Endothelial cell of umbilical vein (primary cell): ENCODE data around the gene HP1BP3.

ENCODE experiments used
- CTCF ChIP-seq, 2 donors: IDR thresholded peaks; 1 replicate in 1 of 2; 2 replicates in 1 of 2; pipeline ENCODE4 v1.5.1; 2011; ENCODE audit warnings: low read length in 2 of 2, mild to moderate bottlenecking in 2 of 2, moderate library complexity in 2 of 2, control low read depth in 1 of 2, inconsistent platforms in 1 of 2, low read depth in 1 of 2; ENCODE audit not compliant: insufficient read depth in 1 of 2; ENCODE audit errors: extremely low read depth in 1 of 2
- EZH2 ChIP-seq: IDR thresholded peaks from 2 replicates; pipeline ENCODE4 v1.6.1; 2012; ENCODE audit warnings: borderline replicate concordance, low read depth, mild to moderate bottlenecking, moderate library complexity, low read length, inconsistent platforms; ENCODE audit not compliant: severe bottlenecking
- FOS ChIP-seq: IDR thresholded peaks from 2 replicates; pipeline ENCODE4 v1.6.1; 2011; ENCODE audit warnings: mild to moderate bottlenecking, low read length, moderate library complexity, borderline replicate concordance; ENCODE audit not compliant: insufficient read depth
- POLR2A ChIP-seq: IDR thresholded peaks from 2 replicates; pipeline ENCODE4 v1.6.1; 2012; ENCODE audit warnings: low read depth, mild to moderate bottlenecking, control low read depth, low read length
- POLR2AphosphoS5 ChIP-seq: IDR thresholded peaks from 2 replicates; pipeline ENCODE4 v1.6.1; 2012; ENCODE audit warnings: low read depth, mild to moderate bottlenecking, control low read depth, low read length, moderate library complexity; ENCODE audit not compliant: insufficient read depth
- TF ChIP-seq, protein P1 (sequence below): IDR thresholded peaks from 2 replicates; pipeline ENCODE4 v1.6.1; 2011; ENCODE audit not compliant: insufficient read depth, insufficient read length

DNA sequence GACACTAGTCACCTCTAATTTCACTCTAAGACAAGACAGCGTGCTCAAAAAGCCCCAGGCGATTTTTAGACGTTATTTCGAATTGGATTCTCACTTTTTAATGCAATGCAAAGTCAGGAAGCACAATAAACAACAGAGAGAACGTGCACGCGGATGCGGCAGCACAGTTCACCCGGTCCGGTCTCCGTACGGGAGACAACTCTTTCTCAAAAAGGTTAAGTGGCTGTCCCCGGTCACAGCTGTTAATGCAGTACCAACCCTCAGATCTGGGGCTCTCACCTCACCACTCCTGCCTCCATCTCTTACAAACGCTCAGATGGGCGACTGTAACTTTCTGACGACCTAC lies 1.2 kb downstream of the HP1BP3 start:
- no peak for TF ChIP-seq CTCF (IDR thresholded peaks at IDR 0.05; ENCODE audit: extremely low read depth in 1 of 2, insufficient read depth in 1 of 2, low read depth in 1 of 2, low read length in 2 of 2)
- no peak for TF ChIP-seq POLR2A
- TF ChIP-seq, protein P1, sequence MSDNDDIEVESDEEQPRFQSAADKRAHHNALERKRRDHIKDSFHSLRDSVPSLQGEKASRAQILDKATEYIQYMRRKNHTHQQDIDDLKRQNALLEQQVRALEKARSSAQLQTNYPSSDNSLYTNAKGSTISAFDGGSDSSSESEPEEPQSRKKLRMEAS = no peak
- TF ChIP-seq EZH2 = no peak
- TF ChIP-seq FOS = no peak
- no peak for TF ChIP-seq POLR2AphosphoS5
